Activated CD4-positive, CD25-positive, alpha-beta regulatory T cell (primary cell): ENCODE results near the gene LRRC57.
"Not testable (repeated sequence)": the region's sequence is repeated elsewhere in the genome, so short reads cannot be mapped to it uniquely, and the experiment has no call there.

Source experiments
- DNase-seq, 4 experiments: peaks; one replicate each; lab custom pipeline; 2025; lab: John Stamatoyannopoulos, UW

The LRRC57 gene

GRCh38 chr15:42548249-42549031 is at the start of gene LRRC57, which contains the start of gene HAUS2:
Gene LRRC57, minus strand, starts transcription at chr15:42548793. Its CDS starts 359 bp downstream, at chr15:42548434.
Gene HAUS2, plus strand, starts transcription at chr15:42548838. Its CDS starts 35 bp downstream, at chr15:42548873.
- peak; percentile 70 to 76 (median 74) for DNase-seq

DNA sequence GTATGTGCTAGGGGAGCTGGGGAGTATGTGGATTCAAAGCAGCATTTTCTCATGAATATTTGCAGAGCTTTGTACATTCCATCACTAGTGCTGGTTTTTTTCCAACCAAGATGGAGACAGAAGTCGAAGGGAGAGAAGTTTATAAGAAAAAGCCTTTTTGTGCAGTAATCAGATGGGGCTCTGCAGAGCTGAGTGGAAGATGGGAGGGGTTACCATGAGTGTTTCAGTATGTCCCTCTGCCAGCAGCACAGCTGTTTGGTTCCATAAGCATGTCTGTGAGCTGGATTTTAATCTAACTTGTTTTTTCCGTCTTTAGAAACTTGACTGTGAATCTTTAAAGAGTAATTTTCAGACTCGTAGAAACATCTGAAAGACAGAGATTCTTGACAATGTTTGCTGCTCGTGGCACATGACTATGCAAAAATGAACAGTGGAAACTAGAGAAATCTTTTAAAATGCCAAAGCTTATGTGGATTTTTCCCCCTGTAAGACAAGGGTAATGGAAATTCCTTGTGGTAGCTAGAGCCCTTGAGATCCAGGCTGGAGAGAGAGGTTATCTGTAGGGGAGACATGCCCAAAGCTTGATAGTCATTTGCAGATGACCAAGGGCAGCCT is 47.1 kb upstream of the LRRC57 start:
- no peak for DNase-seq

DNA sequence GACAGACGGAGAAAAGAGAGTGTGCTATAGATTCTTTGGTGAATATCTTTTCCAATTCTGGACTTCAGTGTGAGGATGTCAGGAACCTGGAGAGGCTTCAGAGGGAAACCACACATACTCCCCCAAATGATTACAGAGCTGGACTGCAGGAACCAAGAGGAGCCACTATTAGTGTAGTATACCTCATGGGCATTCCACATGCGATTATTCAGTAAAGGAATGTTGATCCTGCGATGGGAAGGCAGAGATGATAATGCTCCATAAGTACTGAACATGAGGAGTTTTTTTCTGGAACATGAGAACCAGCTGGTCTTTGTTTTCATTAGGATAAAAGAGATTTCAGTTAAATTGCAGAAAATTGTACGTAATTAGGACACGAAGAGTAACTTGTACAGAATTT is 45.5 kb upstream of the LRRC57 start:
- DNase-seq: no peak

GRCh38 chr15:42593143-42593542 is 44.5 kb upstream of the LRRC57 start:
- DNase-seq: no peak

- DNase-seq: no peak
Measured at GRCh38 chr15:42592716-42593115, 44.1 kb upstream of the LRRC57 start.

GRCh38 chr15:42591238-42591934 is 42.8 kb upstream of the LRRC57 start:
- DNase-seq: no peak

GRCh38 chr15:42590619-42591237 is 42.1 kb upstream of the LRRC57 start:
- DNase-seq: no peak

DNA sequence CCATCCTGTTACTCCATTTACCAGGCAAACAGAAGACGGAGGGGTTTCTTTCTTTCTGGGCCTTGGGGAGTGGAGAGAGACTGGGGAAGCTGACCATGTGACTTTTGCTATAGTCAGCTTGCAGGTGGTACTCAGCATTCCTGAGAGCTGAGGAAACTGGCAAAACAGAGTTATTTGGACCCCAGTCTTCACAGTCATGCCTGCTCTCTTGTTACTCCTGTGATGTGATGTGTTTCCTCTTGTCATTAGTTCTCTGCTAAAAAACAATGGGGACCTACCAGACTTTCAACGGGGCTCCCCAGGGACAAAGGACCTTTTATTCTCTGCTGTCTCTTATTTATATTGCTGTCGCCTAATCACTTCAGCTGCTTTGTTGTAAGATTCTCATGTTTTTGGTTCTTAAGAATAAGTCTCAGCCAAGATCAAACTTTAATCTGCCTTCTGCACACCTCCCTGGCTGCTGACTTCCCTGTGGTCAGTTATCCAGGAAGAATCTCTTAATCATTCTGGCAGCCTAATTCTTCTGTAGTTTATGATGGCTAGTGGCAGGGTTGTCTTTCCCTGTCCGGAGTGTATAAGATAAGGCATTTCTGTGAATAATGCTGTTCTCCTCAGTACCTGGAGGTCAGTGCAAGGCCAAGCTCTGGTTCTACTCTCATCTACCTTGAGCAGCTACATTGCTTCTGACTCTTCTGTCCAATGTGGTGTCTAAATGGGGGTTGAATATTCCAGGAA is 35.6 kb upstream of the LRRC57 start:
- DNase-seq: no peak

GRCh38 chr15:42582569-42583375 is 34.2 kb upstream of the LRRC57 start:
- DNase-seq: no peak

DNA sequence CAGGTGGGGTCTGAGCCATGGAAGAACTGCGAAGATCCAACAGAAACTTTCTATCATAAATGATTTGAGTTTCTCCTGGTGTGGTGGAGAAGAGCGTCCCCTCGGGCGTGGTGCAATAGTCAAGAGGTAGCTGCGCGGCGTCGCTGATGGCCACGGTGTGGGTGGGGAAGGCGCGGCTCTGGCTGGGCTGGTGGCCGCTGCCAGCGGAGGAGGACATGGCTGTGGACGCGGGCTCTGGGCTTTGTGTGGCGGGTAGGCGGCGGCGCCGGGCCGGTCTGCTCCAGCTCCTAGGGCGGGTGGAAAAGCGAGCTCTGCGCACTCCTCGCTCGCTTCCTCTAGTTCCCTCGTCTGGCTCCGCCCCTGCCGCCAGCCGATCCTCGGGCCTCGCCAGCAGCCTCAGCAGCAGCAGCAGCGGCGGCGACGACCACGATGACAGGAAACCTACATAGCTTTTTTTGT is 32.7 kb upstream of the LRRC57 start:
- peak; percentile 34 to 69 (median 58) for DNase-seq

- DNase-seq: no peak
Measured at GRCh38 chr15:42578984-42579537, 30.5 kb upstream of the LRRC57 start.

- no peak for DNase-seq
Measured at GRCh38 chr15:42577514-42578031, 29.0 kb upstream of the LRRC57 start.

GRCh38 chr15:42576776-42577175 is 28.2 kb upstream of the LRRC57 start:
- no peak for DNase-seq

- no peak for DNase-seq
Measured at GRCh38 chr15:42576040-42576594, 27.5 kb upstream of the LRRC57 start.

DNA sequence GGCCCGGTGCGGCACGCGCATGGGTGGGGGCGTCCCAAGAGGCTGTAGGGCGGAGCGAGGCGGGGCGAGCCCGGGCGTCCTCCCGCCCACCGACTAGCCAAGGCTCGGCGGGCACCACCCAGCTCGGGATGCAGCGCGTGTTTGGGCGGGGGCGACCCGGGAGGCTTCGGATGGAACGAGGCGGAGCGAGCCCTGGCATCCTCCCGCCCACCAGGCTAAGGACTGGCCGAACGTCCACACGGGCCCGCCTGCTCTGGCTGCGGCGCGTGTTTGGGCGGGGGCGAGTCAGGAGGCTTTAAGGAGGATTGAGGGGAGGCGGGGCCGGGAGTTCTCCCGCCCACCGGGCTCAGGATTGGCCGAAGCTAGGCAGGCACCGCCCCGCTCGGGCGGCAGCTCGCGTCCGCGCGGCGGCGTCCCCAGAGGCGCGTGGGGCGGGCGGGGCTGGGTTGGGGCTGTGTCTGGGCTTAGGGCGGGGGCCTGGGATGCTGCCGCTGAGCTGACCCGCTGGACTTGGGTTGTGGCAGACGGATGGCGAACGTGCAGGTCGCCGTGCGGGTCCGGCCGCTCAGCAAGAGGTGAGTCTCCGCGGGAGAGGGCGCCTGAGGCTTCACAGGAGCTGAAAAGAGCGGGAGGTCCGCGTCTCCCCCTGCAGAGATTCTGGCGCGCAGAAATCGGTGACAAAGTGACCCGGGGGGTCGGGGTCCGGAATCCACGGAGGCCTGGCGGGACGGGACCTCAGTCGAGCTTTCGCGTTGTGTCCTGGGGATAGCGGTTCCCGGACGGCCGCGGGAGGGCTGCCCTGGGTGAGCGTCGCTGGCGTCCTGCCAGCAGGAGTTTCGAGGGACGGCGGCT is 26.8 kb upstream of the LRRC57 start, which contains the start of gene STARD9:
Gene STARD9 (plus strand): TSS at position 419 of the 852 bp plus-strand sequence. CDS start 110 bp downstream, at position 529.
- peak; percentile 89 to 99 (median 90) for DNase-seq

GRCh38 chr15:42558739-42559138 is 10.1 kb upstream of the LRRC57 start:
- no peak for DNase-seq

GRCh38 chr15:42556550-42557207 is 8.1 kb upstream of the LRRC57 start:
- DNase-seq: not testable (repeated sequence)

GRCh38 chr15:42553554-42553953 is 5.0 kb upstream of the LRRC57 start:
- DNase-seq: no peak
